ENCODE data around the gene PCK1. TPM values are rescaled to one million over a fixed set of nuclear protein-coding genes. Genes with fewer than 3 reads are reported as not detected.

PCK1 gene
- total and polyA plus RNA-seq, 9 donors, result 0.30 to 133 (median 1.9) TPM

DNA sequence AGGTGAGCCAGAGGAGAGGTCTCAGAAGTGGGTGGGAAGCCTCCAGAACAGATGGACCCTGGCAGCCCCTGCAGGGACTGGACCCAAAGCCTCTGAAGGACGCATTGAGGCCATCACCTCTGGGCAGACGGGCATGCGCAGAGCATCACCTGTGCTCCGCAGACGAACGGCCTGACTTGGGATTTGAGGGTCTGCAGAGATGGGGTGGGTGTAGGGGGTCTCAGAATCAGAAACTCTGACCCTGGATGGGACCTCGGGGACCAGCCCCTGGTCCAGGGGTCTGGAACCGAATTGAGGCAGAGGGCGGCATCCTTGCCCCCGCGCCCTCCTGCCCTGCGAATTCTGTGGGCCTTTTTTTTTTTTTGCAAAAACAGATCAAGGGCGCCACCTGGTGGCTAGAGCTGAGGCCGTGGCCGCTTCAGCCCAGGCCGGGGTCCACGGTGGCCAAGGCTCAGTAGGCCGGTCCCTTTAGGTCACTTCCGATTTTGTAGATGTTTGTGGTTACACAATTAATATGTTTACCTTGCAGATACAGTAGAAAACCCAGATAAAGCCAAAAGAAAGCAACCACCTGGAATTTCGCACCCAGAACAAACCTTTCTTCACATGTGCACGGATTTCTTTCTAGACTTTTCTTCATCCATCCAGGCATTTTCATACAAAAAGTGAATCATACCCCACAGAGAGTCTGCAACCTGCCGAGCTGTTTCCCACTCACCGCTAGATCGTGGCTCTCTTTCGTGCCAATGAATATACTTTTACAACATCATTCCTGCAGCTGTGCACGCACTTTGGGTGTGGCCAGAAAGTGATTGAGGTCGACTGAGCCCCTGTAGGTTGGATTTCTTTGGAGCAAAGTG is 33.4 kb downstream of the PCK1 start:
- H3K27me3 ChIP-seq, result no peaks in the 10 kb centered on the region
- TF ChIP-seq POLR2A (IDR thresholded peaks at IDR 0.05) (no peak), EP300 (IDR thresholded peaks at IDR 0.05) (no peak)
- TF ChIP-seq, protein P1, sequence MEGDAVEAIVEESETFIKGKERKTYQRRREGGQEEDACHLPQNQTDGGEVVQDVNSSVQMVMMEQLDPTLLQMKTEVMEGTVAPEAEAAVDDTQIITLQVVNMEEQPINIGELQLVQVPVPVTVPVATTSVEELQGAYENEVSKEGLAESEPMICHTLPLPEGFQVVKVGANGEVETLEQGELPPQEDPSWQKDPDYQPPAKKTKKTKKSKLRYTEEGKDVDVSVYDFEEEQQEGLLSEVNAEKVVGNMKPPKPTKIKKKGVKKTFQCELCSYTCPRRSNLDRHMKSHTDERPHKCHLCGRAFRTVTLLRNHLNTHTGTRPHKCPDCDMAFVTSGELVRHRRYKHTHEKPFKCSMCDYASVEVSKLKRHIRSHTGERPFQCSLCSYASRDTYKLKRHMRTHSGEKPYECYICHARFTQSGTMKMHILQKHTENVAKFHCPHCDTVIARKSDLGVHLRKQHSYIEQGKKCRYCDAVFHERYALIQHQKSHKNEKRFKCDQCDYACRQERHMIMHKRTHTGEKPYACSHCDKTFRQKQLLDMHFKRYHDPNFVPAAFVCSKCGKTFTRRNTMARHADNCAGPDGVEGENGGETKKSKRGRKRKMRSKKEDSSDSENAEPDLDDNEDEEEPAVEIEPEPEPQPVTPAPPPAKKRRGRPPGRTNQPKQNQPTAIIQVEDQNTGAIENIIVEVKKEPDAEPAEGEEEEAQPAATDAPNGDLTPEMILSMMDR (IDR thresholded peaks at IDR 0.05), result peak; percentile 59 to 65 (median 61)
- DNase-seq, result peak; percentile 31 to 73 (median 62)
- H3K36me3 ChIP-seq, result no peaks in the 10 kb centered on the region
- H3K27ac ChIP-seq, result no peak overlapping the region
- intact Hi-C loops (cut with DNase I), result loop anchor here in 3 of 4 donors (1.0 to 10.0 kb wide), 4 partner anchors 80 to 220 kb away; partner anchors contain the start of gene RBM38 (in 1 of the 3)
- no peaks in the 10 kb centered on the region for H3K9me3 ChIP-seq
- 33 to 39% (median 36%) methylated on average over 27 of the region's 27 CpGs for WGBS, 3 donors
- H3K4me3 ChIP-seq, result no peak overlapping the region
- H3K4me1 ChIP-seq (ENCODE audit: insufficient read depth), result peaks cover 2% of the 10 kb centered on the region

DNA sequence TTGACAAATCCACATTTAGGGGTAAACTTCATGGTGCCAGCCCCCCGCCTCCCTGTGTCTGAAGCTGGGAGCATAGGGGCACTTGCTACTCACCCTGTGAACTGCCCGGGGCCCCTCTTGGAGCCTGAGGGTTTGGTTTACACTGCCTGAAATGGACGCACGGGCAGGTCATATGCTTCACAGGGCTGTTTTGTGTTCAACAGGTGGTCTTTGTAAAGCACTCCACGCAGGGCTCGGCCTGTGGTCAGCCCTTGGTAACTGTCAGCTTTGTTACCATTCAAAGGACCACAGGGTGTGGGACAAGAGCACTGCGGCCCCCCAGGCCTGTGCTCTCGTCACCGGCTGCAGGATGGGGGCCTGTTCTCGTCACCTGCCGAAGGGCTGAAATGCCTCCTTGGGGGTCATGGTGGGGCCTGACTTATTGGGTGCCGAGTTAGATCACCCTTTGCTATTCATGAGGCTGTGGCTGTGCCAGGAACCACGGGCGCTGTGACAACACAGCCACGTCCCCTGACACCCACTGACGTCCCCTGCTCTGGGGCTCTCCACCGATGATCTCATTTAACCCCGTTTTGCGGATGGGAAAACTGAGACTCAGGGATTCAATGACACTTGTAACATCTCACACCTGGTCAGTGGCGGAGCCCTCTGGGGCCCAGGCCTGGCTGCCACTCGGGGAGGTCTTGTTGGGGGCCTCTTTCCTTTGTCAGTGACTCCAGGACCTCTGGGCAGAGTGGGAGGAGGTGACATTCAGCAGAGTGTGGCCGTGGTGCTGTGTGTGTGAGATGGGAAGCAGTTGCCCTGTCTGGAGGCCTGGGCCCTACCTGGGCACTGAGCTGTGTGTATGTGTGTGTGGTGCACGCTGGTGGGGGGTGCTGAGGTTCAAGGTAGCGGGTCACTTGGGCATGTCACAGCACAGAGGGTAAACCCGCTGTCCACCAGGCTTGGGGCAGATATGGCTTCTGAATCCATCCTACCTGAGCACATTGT is 34.4 kb downstream of the PCK1 start:
- Histone ChIP-seq H3K36me3 (no peaks in the 10 kb centered on the region), H3K4me3 (no peak overlapping the region), H3K4me1 (ENCODE audit: insufficient read depth) (peaks cover 2% of the 10 kb centered on the region), H3K27ac (no peak overlapping the region), H3K27me3 (no peaks in the 10 kb centered on the region), H3K9me3 (no peaks in the 10 kb centered on the region)
- no peak for DNase-seq
- TF ChIP-seq EP300 (IDR thresholded peaks at IDR 0.05), result no peak
- no peak for TF ChIP-seq POLR2A (IDR thresholded peaks at IDR 0.05)
- TF ChIP-seq, protein P1 (IDR thresholded peaks at IDR 0.05), result no peak
- 80 to 84% (median 84%) methylated on average over 25 of the region's 25 CpGs for WGBS, 3 donors
- intact Hi-C loops (cut with DNase I), result loop anchor here (1.0 to 10.0 kb wide), 5 partner anchors 201 to 615 kb away; partner anchors contain the start of gene RBM38 (in 1 of the 4)

DNA sequence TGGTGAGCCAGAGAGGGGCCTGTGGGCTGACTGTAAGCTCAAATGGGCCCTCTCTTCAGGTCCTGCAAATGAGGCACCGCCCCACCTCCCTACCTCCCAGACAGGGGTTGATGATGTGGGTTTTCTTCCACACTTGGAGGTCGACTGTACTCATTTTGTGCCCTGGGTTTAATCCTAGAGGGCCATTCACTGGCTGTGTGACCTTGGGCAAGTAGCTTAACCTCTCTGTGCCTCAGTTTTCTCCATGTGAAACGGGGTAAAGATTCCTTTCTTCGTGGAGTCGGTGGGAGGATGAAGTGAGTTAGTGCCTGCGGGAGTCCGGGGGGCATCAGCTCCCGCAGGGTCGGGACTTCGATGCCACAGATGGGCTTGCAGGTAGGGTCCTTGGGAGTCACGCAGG is 35.4 kb downstream of the PCK1 start:
- no peak for DNase-seq
- Histone ChIP-seq H3K4me1 (ENCODE audit: insufficient read depth) (peaks cover 2% of the 10 kb centered on the region), H3K27me3 (no peaks in the 10 kb centered on the region), H3K9me3 (no peaks in the 10 kb centered on the region), H3K4me3 (no peak overlapping the region), H3K27ac (no peak overlapping the region), H3K36me3 (no peaks in the 10 kb centered on the region)
- WGBS, 3 donors, result 61 to 72% (median 66%) methylated on average over 11 of the region's 11 CpGs
- intact Hi-C loops (cut with DNase I), result loop anchor here (1.0 to 10.0 kb wide), 5 partner anchors 202 to 614 kb away; partner anchors contain the start of gene RBM38 (in 1 of the 4)
- TF ChIP-seq, protein P1 (IDR thresholded peaks at IDR 0.05), result no peak
- TF ChIP-seq EP300 (IDR thresholded peaks at IDR 0.05) (no peak), POLR2A (IDR thresholded peaks at IDR 0.05) (no peak)

Data from ovary (tissue), 9 donors.